ENCODE data around the gene TPP1. TPM values are rescaled to one million over a fixed set of nuclear protein-coding genes. Genes with fewer than 3 reads are reported as not detected.
A peak's percentile ranks its signal among the peaks of the same experiment; 100 is the strongest.

Gene TPP1
- polyA plus RNA-seq, 1 donor (not counting 4 experiments of a cell fraction or from before 2014, with no cell fraction given), result 55.3 TPM

DNA sequence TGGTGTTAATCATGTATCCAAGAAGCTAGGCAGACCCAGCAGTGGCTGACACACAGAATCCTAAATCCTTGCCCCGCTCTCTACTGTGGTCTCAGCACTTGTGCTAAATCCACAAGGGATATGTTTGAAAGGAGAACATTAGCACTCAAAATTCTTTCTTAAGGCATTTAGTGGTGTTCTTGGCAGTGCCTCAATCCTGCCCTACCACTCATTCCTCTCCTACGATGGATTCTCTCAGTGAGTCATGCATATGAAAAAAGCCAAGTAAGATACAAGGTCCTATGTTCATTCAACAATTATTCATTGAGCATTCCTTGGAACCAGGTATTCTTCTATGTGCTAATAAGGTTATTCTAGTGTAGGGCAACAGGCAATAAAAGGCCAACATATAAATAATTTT is 47.0 kb downstream of the TPP1 start:
- dilution Hi-C loops (cut with MboI; ENCODE audit: extremely low pct_ligation_motif_present, low sequenced_read_pairs), result no loop called here
- no peaks in the 10 kb centered on the region for H3K27me3 ChIP-seq (ENCODE audit: control insufficient read depth, extremely low read depth, insufficient read depth, low read length)
- H2AFZ ChIP-seq (ENCODE audit: control insufficient read depth, low read length), result no peak overlapping the region
- no peak overlapping the region for H3K4me3 ChIP-seq (ENCODE audit: control insufficient read depth in 2 of 3, extremely low read depth in 1 of 3, insufficient read depth in 2 of 3, low read depth in 1 of 3, low read length in 3 of 3)
- TF ChIP-seq, protein P1, sequence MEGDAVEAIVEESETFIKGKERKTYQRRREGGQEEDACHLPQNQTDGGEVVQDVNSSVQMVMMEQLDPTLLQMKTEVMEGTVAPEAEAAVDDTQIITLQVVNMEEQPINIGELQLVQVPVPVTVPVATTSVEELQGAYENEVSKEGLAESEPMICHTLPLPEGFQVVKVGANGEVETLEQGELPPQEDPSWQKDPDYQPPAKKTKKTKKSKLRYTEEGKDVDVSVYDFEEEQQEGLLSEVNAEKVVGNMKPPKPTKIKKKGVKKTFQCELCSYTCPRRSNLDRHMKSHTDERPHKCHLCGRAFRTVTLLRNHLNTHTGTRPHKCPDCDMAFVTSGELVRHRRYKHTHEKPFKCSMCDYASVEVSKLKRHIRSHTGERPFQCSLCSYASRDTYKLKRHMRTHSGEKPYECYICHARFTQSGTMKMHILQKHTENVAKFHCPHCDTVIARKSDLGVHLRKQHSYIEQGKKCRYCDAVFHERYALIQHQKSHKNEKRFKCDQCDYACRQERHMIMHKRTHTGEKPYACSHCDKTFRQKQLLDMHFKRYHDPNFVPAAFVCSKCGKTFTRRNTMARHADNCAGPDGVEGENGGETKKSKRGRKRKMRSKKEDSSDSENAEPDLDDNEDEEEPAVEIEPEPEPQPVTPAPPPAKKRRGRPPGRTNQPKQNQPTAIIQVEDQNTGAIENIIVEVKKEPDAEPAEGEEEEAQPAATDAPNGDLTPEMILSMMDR (optimal IDR thresholded peaks at IDR 0.05 in 1 of 3, IDR thresholded peaks at IDR 0.05 in 1 of 3, conservative IDR thresholded peaks at IDR 0.05 in 1 of 3; ENCODE audit: extremely low read depth in 1 of 3, insufficient read depth in 2 of 3, low read length in 3 of 3), result no peak
- TF ChIP-seq EZH2 (IDR thresholded peaks at IDR 0.05; ENCODE audit: low read length), result no peak
- H3K36me3 ChIP-seq (ENCODE audit: control insufficient read depth in 2 of 2, extremely low read depth in 1 of 2, insufficient read depth in 2 of 2, low read length in 2 of 2), result no peaks in the 10 kb centered on the region
- peaks cover 5% of the 10 kb centered on the region for H3K4me1 ChIP-seq (ENCODE audit: control insufficient read depth, extremely low read depth, insufficient read depth, low read length)
- no peak for FAIRE-seq
- no peaks in the 10 kb centered on the region for H3K9me1 ChIP-seq (ENCODE audit: control insufficient read depth, extremely low read depth, insufficient read depth, low read length)
- H3K9ac ChIP-seq (ENCODE audit: control insufficient read depth, extremely low read depth, insufficient read depth, low read length), result no peak overlapping the region
- peak; percentile 5 for DNase-seq (ENCODE audit: low read depth, low spot score)
- no peaks in the 10 kb centered on the region for H3K79me2 ChIP-seq (ENCODE audit: control insufficient read depth, insufficient read depth, low read length)
- no peaks in the 10 kb centered on the region for H3K9me3 ChIP-seq (ENCODE audit: control insufficient read depth, low read depth, low read length)
- H3K4me2 ChIP-seq (ENCODE audit: control insufficient read depth, extremely low read depth, insufficient read depth, low read depth, low read length), result no peak overlapping the region
- H4K20me1 ChIP-seq (ENCODE audit: control insufficient read depth, extremely low read depth, insufficient read depth, low read length), result no peaks in the 10 kb centered on the region
- H3K27ac ChIP-seq (ENCODE audit: control insufficient read depth, insufficient read depth, low read length), result no peak overlapping the region

DNA sequence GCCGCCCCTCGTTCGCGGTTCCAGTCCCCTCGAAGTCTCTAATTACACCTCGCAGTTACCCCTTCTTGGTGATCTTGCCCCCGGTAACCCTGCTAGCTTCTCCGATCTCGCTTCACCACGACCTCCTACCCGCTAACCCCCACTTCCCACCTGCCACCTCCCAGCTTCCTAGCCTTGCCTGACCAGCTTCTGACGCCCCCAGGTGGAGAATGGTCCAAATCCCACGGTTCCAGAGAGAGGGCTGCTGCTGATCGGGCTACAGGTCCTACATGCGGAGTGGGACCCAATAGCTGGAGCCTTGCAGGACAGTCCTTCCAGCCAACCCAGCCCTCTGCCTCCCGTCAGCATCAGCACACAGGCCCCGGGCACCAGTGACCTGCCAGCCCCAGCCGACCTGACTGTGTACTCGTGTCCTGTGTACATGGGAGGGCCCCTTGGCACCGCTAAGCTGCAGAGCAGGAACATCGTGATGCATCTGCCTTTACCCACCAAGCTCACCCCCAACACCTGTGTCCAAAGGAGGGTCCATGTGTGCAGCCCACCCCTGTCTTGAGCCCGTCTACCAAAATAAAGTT is 47.7 kb downstream of the TPP1 start:
- Histone ChIP-seq H3K27ac (ENCODE audit: control insufficient read depth, insufficient read depth, low read length) (no peak overlapping the region), H3K4me1 (ENCODE audit: control insufficient read depth, extremely low read depth, insufficient read depth, low read length) (peaks cover 5% of the 10 kb centered on the region), H3K9me1 (ENCODE audit: control insufficient read depth, extremely low read depth, insufficient read depth, low read length) (no peaks in the 10 kb centered on the region), H2AFZ (ENCODE audit: control insufficient read depth, low read length) (no peak overlapping the region), H3K79me2 (ENCODE audit: control insufficient read depth, insufficient read depth, low read length) (no peaks in the 10 kb centered on the region), H4K20me1 (ENCODE audit: control insufficient read depth, extremely low read depth, insufficient read depth, low read length) (no peaks in the 10 kb centered on the region), H3K9ac (ENCODE audit: control insufficient read depth, extremely low read depth, insufficient read depth, low read length) (no peak overlapping the region), H3K27me3 (ENCODE audit: control insufficient read depth, extremely low read depth, insufficient read depth, low read length) (no peaks in the 10 kb centered on the region), H3K4me3 (ENCODE audit: control insufficient read depth in 2 of 3, extremely low read depth in 1 of 3, insufficient read depth in 2 of 3, low read depth in 1 of 3, low read length in 3 of 3) (no peak overlapping the region), H3K36me3 (ENCODE audit: control insufficient read depth in 2 of 2, extremely low read depth in 1 of 2, insufficient read depth in 2 of 2, low read length in 2 of 2) (no peaks in the 10 kb centered on the region), H3K4me2 (ENCODE audit: control insufficient read depth, extremely low read depth, insufficient read depth, low read depth, low read length) (no peak overlapping the region), H3K9me3 (ENCODE audit: control insufficient read depth, low read depth, low read length) (no peaks in the 10 kb centered on the region)
- dilution Hi-C loops (cut with MboI; ENCODE audit: extremely low pct_ligation_motif_present, low sequenced_read_pairs), result no loop called here
- DNase-seq (ENCODE audit: low read depth, low spot score), result no peak
- TF ChIP-seq EZH2 (IDR thresholded peaks at IDR 0.05; ENCODE audit: low read length), result no peak
- FAIRE-seq, result no peak

Data from keratinocyte (primary cell).